Mucosa of gallbladder (tissue), 1 donor: ENCODE measurements around the gene KMT2D. TPM values are rescaled to one million over a fixed set of nuclear protein-coding genes. Genes with fewer than 3 reads are reported as not detected.

ENCODE experiments used
- DNase-seq: peaks from one replicate; pipeline ENCODE4 v3.0.0-alpha.2; 2020; ENCODE audit warnings: low spot score
- total RNA-seq: library from RNA; stranded (reverse); gene quantifications from one replicate; pipeline ENCODE4 v1.2.1, GENCODE V29; 2021
- donor health status: DM: no; HTN: no; CAD: no.

The KMT2D gene
- total RNA-seq, 1 donor from 2014 or later: 104 TPM

DNA sequence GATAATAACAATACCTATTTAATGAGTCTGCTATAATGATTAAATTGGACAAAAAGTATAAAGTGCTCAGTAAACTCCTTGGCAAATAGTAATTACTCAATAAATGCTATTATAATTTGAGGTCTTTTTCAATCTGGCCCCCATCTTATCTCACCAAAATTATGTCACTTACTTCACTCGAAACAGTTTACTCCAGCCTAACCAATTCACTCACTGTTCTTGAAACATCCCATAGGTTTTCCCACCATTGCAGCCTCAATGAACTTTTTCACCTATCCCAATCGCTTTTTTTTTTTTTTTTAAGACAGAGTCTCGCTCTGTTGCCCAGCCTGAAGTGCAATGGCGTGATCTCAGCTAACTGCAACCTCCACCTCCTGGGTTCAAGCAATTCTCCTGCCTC lies 24.6 kb downstream of the KMT2D start:
- DNase-seq: no peak

DNA sequence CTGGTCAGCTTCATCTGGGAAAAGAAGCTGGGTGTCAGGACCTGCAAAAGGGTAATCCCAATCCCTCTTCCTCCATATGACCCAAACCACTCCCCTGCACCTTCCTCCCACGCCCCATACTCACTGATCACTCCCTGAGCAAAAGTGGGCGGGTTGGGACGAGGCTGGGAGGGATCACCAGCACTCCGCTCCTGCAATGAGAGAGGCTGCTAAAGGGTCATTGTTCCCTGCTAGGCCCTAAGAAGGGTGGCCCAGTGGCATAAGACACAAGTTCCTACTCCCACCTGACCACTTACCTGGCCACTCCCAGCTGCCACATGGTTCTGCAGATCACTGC lies 26.3 kb downstream of the KMT2D start:
- no peak for DNase-seq

DNA sequence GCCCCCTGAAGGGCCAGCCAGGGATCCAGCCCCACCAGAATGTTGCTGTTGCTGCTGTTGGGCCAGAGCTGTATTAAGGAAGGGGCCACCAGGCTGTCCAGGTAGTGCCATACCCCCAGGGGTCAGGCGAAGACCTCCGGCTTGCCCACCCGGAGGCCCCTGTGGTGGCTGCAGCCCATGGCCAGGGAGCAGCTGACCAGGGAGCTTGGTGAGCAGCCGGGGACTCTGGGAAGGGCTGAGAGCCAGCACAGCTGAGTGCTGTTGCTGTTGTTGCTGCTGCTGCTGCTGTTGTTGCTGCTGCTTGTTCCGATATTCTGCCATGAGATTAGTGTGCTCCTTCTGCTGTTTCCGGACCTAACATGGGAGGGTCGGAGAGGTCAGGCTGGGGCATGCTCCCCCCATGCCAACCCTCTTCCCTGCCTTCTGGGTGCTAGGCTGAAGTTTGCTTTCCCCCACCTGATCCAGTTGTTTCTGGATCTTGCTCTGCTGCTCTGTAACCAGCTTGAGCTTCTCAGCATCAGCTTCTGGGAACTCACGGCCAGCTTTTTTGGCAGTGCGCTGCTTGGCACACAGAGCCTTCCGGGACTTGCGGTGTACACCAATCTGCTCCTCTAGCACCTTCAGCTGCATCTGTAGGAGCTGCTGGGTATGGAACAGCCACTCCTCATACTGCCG lies 26.8 kb downstream of the KMT2D start:
- DNase-seq: no peak

DNA sequence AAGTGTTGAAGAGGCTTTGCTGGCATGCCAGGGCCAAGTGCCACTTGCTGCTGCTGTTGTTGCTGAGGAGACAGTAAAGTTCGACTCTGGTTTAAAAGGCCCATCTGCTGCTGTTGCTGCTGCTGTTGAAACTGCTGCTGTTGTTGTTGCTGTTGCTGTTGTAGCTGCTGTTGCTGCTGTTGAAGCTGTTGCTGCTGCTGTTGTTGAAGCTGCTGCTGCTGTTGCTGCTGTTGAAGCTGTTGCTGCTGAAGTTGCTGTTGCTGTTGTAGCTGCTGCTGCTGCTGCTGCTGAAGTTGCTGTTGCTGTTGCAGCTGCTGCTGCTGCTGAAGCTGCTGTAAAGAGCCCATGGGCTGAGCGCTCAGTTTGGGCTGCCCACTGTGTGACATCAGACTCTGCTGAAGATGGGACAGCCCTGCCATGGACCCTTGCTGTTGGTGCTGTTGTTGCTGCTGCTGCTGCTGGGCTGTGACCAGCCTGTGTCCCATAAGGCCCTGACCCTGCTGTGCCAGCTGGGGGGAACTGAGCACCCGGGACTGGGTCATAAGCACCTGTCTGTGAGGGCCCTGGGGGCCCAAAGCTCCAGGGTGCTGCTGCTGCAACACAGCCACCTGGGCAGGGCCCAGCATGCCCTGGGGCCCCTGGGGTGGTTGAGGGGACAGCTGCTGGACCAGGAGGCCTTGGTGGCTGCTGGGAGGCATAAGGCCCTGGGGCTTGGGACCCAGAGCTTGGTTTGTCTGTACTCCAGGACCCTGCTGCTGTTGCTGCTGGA lies 27.7 kb downstream of the KMT2D start:
- no peak for DNase-seq

DNA sequence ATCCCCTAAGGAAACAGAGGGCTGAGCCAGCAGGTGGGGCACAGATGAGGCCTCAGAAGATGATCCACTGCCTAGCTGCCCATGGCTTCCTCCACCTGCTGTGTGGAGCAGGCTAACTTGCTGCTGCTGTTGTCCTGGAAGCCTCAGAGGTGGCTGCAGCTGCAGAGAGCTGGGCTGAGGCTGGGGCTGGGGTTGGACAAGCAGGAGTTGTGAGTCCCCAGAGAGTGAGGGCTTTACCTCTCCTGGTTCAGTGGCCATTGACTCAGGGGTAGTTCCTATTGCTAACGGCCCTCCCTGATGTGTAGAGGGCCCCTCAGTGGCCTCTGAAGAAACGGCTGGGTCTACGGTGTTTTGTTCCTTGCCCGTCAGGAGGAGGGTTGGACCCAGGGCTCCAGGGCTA lies 28.3 kb downstream of the KMT2D start:
- DNase-seq: no peak

DNA sequence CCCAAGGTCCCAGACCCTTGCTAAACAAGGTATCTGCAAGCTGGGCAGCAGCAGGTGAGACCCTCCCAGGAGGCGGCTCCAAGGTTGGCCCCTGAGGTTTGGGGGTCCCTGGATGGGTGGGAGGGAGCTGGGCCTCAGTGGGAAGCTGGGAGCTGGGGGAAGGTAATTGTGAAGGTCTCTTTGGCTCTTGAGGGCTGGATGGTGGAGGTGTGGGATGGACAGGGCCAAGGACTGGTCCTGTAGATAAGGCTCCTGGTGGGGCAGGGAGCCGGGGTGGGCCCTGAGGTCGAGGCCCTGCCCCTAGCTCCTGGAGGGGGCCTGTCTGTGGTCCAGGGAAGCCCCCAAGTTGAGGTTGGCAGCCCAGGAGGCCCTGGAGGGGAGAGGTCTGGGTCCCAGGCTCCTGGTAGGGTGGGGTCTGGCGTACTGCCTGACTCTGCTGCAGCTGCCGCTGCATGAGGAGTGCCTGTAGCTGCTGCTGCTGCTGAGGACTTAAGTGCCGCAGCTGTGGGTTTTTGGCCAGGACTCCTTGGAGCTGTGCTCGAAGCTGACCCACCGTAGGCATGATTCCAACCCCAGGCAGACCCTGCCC lies 28.9 kb downstream of the KMT2D start:
- DNase-seq: no peak

DNA sequence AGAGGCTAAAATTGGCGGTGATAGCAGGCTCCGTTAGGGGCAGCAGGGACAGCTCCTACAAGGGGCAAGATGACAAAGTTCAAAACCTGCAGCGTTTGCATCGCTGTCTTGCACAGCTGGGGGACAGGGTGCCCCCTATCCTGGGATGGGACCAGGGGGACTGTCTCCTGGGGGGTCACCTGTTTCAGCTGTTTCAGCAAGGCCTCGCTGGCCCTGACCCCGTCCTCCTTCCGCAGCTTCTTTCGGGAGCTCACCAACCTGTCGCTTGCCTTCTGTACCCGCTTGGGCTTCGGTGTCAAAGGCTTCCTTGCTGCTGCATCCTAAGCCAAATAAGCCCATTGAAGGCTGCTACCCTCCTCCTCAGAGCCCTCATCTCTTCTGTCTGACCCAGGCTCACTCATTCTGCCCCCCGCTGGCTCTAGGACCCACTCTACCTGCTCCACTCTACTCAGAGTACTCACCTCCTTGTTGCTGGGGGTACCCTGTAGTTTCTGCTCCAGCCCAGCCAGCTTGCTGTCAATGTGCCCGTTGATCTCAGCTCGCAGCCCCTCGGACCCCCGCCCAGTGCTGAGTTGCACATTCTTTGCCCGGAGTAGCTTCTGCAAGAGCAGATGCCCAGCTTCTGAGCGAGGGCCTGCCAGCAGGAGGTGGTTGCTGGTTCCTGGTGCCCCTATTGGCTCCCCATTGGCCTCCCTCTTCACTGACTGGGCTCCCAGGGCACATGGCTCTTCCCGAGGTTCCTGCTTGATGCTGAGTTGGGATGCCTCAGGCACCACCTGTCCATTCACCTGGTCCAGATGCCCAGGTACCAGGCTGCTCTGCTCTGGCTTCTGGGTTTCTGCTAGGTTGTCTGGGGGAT lies 29.7 kb downstream of the KMT2D start:
- no peak for DNase-seq

DNA sequence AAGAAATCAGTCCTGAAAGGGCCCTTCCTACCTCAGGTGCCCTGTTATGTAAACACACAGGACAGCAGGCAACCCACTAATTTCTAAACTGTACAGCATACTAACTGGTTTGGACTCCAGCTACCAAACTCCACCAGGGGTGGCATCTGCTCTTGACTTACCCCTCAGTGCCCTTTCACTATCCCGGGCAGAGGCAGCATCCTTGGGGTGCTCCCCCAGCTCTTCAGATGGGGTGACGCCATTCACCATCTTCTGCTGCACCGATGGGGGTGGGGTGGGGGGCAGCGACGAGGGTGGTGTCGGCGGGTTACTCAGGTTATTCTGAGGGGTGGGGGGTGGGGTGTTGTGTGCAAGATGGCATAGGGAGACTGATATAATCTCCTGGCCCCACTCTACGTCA lies 30.5 kb downstream of the KMT2D start:
- DNase-seq: no peak

DNA sequence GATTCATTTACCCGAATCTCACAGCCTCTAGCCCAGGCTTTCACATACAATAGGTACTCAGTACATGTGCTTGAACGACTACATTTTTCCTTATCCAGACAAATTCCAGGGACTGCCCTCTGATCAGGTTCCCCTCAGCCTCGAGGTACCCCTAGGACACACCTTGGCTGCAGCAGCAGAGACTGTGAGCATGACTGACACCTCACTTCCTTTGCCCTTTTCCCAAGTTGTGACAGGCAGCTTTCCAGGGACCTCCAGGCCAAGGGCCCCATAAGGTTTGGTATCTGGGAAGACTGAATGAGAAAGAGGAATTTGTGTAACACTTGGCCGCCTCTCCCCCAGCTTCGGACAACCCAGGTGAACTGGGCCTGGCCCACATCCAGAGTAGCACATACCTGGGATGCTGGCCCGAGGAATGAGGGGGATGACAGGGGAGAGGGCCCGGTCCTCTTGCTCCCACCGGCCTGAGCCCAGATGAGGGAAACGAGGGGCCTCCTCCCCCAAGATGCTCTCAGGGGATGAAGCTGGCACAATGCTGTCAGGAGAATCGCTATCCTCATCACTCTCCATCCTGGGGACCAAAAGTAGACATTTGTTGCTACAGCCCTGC lies 31.8 kb downstream of the KMT2D start:
- no peak for DNase-seq

DNA sequence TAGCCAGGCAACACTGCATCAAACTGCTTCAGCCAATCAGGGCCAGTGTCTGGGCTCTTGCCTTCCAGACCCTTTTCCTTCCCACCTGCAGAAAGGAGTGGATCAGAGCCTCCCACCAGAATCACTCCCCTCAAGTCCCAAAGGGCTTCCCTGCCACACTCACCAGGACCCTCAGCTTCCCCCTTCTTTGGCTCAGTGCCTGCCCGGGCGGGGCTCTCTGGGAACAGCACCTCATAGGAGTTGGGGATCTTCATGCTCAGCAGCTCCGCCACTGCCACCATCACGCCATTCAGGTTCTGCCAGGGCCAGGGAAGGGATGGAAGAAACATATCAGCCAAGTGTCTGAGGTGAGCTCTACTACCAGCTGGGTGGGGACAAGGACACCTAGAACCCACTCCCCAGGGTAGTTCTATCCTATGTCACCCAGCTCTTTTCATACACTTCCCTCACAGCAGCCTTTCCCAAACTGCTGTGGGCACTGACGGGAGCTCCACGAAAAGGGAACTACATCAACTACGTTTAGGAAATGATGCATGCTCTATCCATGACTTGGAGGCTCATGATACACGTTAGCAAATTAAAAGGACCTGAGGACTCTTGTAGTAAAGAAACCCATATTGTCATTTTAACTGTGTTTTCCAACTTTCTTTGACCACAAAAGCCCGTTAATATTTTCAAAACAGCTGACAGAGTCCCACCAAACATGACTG lies 32.6 kb downstream of the KMT2D start:
- no peak for DNase-seq

DNA sequence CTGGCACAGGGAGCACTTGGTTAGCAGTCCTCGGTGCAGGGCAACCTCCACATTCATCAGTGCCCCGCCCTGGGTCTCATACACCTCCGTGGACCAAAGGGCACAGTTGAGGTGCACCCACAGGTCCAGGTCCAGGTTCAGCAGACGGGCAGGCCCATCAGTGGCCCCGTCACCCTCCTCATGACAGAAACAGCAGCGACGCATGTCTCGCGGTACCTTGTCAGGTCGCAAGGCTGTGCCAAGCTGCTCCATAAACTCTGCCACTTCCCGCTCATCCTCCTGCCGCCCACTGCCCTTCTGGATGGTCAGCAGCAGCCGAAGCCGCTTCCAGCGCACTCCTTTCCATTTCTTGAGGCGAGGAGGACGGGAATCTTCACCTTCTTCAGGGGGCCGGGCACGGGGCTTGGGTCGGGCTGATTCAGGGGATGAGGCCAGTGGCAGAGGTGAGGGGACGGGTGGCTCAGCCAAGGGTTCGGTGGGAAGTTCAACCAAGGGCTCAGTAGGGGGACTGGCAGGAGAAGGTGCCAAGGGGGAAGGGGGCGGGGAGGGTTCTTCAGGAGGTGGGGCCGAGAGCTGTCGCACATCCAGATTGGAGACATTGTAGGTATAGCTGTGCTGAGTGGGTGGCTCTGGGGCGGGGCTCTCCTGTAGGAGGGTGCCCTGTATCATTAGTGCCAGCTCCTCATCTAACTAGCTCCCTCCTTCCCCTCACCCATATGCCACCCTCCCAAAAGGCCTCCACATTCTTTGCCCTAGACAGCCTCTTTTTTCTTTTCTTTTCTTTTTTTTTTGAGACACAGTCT lies 33.7 kb downstream of the KMT2D start:
- no peak for DNase-seq

DNA sequence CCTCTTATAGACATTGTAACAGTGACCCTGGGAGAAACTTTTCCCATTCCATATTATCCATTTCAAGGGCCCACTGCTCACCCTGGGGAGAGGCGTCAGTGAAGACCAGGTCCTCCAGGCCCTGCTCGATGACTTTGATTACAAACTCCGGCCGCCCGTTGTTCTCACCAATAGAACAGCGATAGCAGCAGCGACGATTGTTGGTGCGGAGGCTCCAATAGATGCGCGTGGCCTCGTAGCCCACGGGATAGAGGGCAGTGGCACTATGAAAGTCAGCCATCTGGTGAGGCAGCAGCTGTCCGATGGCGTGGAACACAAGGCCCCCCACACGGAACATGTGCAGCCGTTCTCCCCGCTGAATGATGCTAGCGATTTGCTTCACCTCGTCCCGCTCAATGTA lies 34.5 kb downstream of the KMT2D start:
- DNase-seq: no peak

DNA sequence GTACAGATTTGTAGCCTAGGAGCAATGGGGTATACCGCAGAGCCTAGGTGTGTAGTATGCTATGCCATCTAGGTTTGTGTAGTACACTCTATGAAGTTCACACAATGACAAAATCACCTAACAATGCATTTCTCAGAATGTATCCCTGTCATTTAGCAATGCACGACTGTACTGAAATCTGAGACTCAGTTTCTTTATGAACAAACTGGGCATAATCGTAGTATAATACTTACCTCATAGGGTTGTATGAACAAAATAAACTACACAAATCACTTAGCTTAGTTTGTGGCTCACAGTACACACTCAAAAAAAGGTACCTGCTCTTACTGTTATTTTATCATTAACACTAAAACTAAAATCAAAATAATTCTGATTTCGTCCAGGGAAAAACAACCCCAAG lies 35.1 kb downstream of the KMT2D start:
- DNase-seq: no peak

DNA sequence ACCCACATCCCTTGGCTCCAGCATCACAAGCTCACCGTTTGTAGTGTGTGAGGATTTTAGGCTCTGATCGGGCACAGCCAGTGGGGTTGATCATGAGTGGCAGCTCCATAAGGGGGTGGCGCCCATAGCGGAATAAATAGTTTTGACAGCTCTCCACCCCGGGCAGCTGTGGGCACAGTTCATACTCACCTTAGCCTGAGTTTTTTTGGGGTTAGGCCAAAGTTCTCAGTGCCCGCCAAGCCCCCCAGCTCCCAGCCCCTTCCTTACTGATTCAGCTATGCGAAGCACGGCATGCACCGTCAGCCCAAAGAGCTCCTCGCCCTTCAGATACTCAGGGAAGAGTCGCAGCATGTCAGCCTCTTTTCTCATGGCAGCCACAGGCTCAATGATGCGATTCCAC lies 36.1 kb downstream of the KMT2D start:
- no peak for DNase-seq

DNA sequence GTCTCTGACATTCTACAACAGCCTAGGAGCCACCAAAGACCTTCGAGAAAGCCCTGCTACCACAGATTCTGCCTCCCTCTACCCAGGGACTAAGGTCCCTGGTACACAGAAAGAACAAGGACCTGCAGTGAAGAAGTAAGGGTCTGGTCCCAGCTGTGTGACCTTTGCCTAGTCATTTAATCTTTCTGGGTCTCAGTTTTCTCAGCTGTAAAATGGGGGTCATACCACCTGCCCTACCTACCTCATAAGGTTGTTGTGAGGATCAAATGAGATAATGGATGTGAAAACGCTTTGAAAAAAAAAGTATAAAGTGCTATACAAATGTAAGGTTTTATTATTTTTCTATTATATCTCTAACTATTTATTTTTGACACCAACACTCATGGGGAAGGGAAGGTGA lies 36.8 kb downstream of the KMT2D start:
- DNase-seq: no peak

DNA sequence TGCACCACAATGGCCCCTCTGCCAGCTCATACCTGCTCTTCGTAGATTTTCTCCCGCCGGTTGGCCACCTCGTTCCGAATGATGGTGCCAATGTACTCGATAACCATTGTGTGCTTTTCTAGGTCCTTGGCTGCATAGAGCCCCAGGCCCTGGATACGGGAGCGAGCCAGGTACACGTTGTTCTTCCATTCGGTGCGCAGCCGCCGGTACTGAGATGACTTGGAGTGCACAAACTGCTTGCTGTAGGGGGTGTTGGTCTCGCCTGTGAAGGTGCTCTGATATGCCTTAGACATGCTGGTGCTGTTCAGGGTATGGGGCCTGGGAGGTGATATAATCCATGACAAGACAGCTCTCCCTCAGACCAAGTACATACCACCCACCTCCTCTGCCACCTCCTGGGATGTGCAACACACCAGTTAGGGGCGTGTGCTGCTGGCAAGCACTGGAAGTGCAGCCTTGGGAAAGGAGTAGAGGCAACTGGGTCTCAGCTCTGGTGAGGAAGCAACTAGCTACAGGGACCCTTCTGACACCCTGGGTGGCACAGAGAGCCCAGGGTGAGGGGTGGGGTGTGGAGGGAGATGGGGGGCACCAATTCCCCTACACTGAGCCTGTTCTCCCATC lies 37.9 kb downstream of the KMT2D start:
- no peak for DNase-seq

DNA sequence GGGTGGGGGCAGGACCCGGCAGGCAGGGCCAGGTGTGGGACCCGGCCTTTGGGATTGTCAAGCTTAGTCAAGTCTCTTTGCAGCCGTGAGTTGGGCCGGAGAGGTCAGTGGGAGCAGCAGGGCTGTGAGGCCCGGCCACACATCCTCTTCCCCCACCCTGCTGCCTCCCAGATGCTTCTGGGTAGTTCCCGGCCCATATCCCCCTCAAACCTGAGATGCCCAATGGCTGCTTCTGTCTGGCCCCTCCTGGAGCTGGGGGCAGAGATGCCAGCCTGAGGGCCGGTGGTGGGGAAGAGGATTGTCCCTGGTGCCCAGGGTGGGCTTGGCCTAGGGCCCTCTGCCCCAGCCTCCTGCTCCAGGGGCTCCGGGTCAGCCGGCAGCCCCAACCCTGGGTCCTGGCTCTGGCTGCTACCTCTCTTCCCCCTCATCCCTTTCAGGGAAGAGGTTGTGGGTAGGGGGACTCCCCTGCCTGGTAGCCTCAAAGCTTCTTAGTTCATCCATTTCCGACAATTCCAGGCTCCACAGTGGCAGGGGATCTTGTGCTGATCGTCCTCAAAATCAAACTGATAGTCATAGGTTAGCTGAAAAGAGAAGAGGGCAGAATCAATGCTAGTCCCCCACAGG lies 39.2 kb downstream of the KMT2D start:
- DNase-seq: no peak

DNA sequence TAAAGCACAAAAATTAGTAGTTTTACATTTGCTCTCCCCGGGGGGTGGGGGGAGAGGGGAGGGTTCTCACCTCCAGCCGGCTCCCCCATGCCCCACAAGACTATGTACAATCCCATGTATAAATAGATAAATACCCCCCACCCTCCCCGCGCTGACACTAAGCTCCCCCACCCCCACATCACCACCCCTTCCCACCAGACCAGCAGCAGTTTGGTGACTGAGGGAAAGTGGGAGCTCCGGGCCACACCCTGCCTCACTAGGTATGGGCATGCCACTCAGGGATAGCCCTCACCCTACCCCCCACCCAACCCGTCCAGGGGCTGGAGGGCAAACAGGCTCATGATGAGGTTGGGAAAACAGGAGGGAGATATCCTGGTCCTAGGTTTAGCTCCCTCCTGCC lies 40.2 kb downstream of the KMT2D start:
- DNase-seq: no peak
